Astrocyte of the hippocampus (primary cell): ENCODE measurements around the gene OR4K15.
"Not testable (repeated sequence)": the region's sequence is repeated elsewhere in the genome, so short reads cannot be mapped to it uniquely, and the experiment has no call there.

Experiments
- DNase-seq: peaks from one replicate; pipeline ENCODE4 v3.0.0; 2011; ENCODE audit warnings: low read depth, low spot score

Gene OR4K15, protein sequence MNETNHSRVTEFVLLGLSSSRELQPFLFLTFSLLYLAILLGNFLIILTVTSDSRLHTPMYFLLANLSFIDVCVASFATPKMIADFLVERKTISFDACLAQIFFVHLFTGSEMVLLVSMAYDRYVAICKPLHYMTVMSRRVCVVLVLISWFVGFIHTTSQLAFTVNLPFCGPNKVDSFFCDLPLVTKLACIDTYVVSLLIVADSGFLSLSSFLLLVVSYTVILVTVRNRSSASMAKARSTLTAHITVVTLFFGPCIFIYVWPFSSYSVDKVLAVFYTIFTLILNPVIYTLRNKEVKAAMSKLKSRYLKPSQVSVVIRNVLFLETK

GRCh38 chr14:19975291-19975690 is at the start of gene OR4K15:
OR4K15 (plus strand) TSS chr14:19975591; CDS start chr14:19975591, 0 bp downstream.
- no peak for DNase-seq

DNA sequence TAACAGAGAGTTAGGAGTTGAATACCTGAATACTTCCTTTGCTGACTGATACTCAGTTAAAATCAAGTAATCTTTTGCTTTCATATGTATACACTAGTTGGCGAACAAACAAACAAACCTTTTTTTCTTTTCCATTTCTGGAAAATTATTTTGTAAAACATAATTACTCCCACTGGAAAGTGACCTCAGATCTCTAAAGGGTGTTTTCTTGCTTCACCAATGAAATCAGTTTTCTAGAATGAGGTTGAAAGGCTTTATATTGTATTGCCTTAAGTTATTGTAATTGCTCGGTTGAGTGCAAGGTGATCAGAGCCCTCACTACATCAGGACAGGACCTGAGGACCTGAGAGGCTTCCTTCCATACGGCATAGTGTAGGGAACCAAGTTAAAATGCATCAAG is 44.8 kb upstream of the OR4K15 start, which contains the start of gene OR4K1:
Gene OR4K1, plus strand, starts transcription at position 301 of the 400 bp plus-strand sequence. CDS start 4,750 bp downstream, outside the sequence.
- DNase-seq, result no peak

GRCh38 chr14:19941668-19942067 is 33.7 kb upstream of the OR4K15 start:
- DNase-seq, result no peak

DNA sequence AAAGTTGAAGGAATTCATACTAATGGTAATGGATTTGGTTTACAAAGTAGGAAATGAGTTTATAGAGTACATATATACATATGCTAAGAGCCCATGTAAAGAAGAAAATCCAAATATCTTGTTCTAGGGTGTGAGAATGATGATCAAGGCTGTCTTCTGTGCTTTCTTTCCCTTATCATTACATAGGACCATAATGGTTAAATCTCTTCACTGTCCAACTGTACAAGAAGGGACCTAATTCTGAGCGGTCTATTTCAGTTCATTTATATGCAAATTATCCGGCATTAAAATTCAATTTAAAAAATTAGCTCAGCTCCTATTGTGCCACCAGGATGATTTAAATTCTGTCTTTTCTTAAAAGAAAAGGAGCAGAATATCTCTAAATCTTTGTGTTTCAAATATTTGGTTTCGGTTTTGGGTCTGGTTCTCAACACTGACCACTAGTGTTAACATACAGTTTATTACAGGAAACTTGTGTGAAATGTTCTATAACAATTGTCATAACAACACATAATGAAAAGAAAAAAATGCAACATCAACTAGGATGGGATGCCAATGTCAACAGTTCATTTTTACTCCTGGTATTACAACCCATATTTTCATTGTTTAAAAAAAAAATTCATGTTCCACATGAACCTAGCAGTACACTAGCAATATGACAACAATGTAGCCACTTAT is 27.8 kb upstream of the OR4K15 start:
- no peak for DNase-seq

DNA sequence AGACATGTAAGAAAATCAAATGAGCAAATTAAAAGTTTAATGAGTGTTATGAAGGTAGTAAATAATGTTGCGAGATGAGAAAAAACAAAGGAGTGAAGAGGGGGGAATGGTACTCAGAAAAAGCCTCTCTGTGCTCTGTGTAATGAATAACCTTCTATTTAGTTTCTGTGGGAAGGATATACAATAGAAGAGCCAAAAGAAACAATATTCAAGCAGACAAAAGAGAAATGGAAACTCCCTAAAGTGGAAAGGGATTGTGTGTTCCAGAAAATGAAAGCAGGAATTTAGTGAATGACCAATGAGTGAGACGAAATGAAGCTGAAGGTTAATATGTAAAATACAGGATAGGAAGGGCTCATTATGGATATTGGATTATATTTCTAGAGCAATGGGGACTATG is 26.2 kb upstream of the OR4K15 start:
- DNase-seq, result no peak

DNA sequence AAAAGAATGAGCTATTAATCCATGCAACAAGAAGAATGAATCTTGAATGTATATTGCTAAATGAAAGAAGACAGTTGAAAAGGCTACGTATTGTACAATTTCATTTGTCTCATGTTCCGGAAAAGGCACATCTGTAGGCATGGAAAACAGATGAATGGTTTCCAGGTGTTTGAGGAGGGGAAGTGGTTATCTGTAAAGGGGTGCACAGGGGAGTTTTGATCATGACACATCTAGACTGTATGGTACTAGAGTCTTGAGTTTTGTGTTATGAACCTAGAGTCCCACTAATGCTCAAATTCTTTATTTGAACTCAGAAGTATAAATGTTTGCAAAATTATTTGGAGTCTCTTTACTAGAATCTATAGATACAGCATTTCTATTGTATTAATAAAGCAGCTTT is 5.7 kb upstream of the OR4K15 start:
- not testable (repeated sequence) for DNase-seq

DNA sequence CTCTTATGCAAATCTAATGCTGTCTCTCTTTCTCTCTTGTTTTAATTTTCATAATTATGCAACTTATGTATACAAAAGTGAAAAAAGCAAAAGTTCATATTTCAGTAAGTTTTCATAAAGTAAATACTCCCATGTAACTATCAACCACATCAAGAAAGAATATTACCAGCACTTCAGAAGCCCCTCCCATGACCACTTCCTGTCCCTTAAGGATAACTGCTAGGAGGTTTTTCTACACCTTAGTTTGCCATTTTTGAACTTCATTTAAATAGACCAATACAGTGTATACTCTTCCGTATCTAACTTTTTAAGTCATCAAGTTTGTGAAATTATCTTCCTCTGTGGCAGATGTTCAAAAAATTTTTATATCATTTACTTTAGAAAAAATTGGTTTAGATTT is 547 bp upstream of the OR4K15 start:
- DNase-seq, result no peak

DNA sequence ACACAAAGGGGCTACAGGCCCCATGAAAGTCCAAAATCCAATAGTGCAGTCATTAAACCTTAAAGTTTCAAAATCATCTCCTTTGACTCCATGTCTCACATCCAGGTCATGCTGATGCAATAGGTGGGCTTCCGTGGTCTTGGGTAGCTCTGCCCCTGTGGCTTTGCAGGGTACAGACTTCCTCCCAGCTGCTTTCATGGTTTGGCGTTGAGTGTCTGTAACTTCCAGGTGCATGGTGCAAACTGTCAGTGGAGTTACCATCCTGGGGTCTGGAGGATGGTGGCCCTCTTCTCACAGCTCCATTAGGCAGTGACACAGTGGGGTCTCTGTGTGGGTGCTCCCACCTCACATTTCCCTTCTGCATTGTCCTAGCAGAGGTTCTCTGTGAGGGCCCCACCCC is 18.0 kb downstream of the OR4K15 start:
- no peak for DNase-seq

GRCh38 chr14:20001863-20002262 is 26.5 kb downstream of the OR4K15 start, which contains the start of gene OR4Q2:
OR4Q2 (plus strand) TSS chr14:20002163.
- no peak for DNase-seq

GRCh38 chr14:20002319-20002718 is 26.9 kb downstream of the OR4K15 start:
- no peak for DNase-seq

DNA sequence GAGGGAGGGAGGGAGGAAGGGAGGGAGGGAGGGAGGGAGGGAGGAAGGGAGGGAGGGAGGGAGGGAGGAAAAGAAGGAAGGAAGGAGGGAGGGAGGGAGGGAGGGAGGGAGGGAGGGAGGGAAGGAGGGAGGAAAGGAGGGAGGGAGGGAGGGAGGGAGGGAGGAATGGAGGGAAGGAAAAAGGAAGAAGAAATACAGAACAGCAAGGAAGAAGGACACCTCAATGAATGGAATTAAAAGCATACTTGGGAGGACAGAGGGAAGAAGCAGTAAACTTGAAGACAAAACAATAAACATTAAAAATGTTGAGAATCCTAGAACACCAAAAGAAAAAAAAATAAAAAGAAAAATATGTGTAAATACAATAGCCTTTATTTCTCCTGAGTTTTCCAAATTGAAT is 32.8 kb downstream of the OR4K15 start:
- DNase-seq, result no peak

- DNase-seq, result no peak
These were observed 44.0 kb downstream of the OR4K15 start, which contains the start of gene OR4K14 for GRCh38 chr14:20019257-20019865. OR4K14 (minus strand) TSS chr14:20019307; CDS start chr14:20015193, 4,114 bp downstream.
